GM12878 (cell line): ENCODE results near the gene SLC2A9.

Experiments
- CREM ChIP-seq: IDR thresholded peaks from 2 replicates; pipeline ENCODE4 v1.6.1; 2014; ENCODE audit warnings: antibody characterized with exemption, low read depth
- POLR2A ChIP-seq: IDR thresholded peaks from 2 replicates; pipeline ENCODE4 v1.6.1; 2011; ENCODE audit warnings: low read depth, mild to moderate bottlenecking, low read length

- TF ChIP-seq CREM (no peak), POLR2A (no peak)
Measured at GRCh38 chr4:10069075-10069642, 47.9 kb upstream of the SLC2A9 start.
